HEK293 (cell line): ENCODE data around the gene PDE6H.

Source experiments
- CTCF ChIA-PET: fragments of 350-600 bp; formaldehyde crosslinking; extraction: SDS; loops from one replicate; lab custom pipeline; 2021; ENCODE audit warnings: antibody characterized with exemption; lab: Yijun Ruan, JAX
- POLR2A ChIA-PET: fragments of 300-600 bp; formaldehyde crosslinking; extraction: SDS; loops from one replicate; lab custom pipeline; 2020; ENCODE audit warnings: antibody characterized with exemption, inconsistent platforms; lab: Yijun Ruan, JAX
- H3K27ac ChIP-seq: fragments of 200-500 bp; sonication (Bioruptor generic); 2 replicates; pipeline ENCODE4 v1.5.1; 2014; ENCODE audit warnings: low read depth, low read length, control low read depth, inconsistent platforms; ENCODE audit errors: extremely low read depth
- H3K36me3 ChIP-seq, 2 experiments: fragments of 200-500 bp in 1 of 2; sonication (Bioruptor generic) in 1 of 2; 1 replicate in 1 of 2; 2 replicates in 1 of 2; pipeline ENCODE4 v1.5.1; 2014 to 2017; ENCODE audit warnings: inconsistent platforms in 2 of 2, low read length in 2 of 2; ENCODE audit not compliant: control insufficient read depth in 2 of 2, insufficient read depth in 1 of 2
- H3K4me1 ChIP-seq: fragments of 200-500 bp; sonication (Bioruptor generic); 2 replicates; pipeline ENCODE4 v1.5.1; 2014; ENCODE audit warnings: mild to moderate bottlenecking, low read length, inconsistent platforms; ENCODE audit not compliant: control insufficient read depth, insufficient read depth
- H3K4me3 ChIP-seq: 2 replicates; pipeline ENCODE4 v1.5.1; 2011; ENCODE audit warnings: low read depth, mild to moderate bottlenecking, control low read depth, low read length, moderate library complexity
- H3K9me3 ChIP-seq: fragments of 200-500 bp; sonication (Bioruptor generic); 2 replicates; pipeline ENCODE4 v1.5.1; 2014; ENCODE audit warnings: low read depth, low read length, inconsistent platforms; ENCODE audit not compliant: control insufficient read depth, insufficient read depth
- BCL11A ChIP-seq: fragments of 450-650 bp; formaldehyde crosslinking; IDR thresholded peaks from 2 replicates; pipeline ENCODE4 v1.5.1; 2016; ENCODE audit warnings: low read depth, missing biosample characterization, missing genetic modification characterization
- CTCF ChIP-seq: fragments of 450-650 bp; formaldehyde crosslinking; IDR thresholded peaks from 2 replicates; pipeline ENCODE4 v1.5.1; 2016; ENCODE audit warnings: missing biosample characterization, missing genetic modification characterization
- HOXA7 ChIP-seq: sonication (generic); formaldehyde crosslinking; IDR thresholded peaks from 2 replicates; pipeline ENCODE4 v1.8.1; 2022; ENCODE audit warnings: missing genetic modification reagents, borderline replicate concordance
- IKZF3 ChIP-seq: fragments of 450-650 bp; IDR thresholded peaks from 2 replicates; pipeline ENCODE4 v1.5.0; 2018; ENCODE audit warnings: missing biosample characterization, mild to moderate bottlenecking, missing genetic modification characterization, moderate library complexity
- PATZ1 ChIP-seq: fragments of 450-650 bp; formaldehyde crosslinking; IDR thresholded peaks from 2 replicates; pipeline ENCODE4 v1.5.1; 2016; ENCODE audit warnings: missing biosample characterization, missing genetic modification characterization
- PRDM10 ChIP-seq: fragments of 450-650 bp; formaldehyde crosslinking; IDR thresholded peaks from 2 replicates; pipeline ENCODE4 v1.5.1; 2016; ENCODE audit warnings: missing biosample characterization, missing genetic modification characterization
- PRDM4 ChIP-seq: fragments of 450-650 bp; formaldehyde crosslinking; IDR thresholded peaks from 2 replicates; pipeline ENCODE4 v1.5.1; 2017; ENCODE audit warnings: missing biosample characterization, missing genetic modification characterization
- SCRT2 ChIP-seq: fragments of 450-650 bp; formaldehyde crosslinking; IDR thresholded peaks from 2 replicates; pipeline ENCODE4 v1.5.1; 2016; ENCODE audit warnings: missing biosample characterization, missing genetic modification characterization
- ZBTB1 ChIP-seq: fragments of 450-650 bp; formaldehyde crosslinking; IDR thresholded peaks from 2 replicates; pipeline ENCODE4 v1.5.1; 2016; ENCODE audit warnings: missing biosample characterization, missing genetic modification characterization
- ZFP41 ChIP-seq: fragments of 450-650 bp; formaldehyde crosslinking; IDR thresholded peaks from 2 replicates; pipeline ENCODE4 v1.5.1; 2016; ENCODE audit warnings: missing biosample characterization, missing genetic modification characterization, borderline replicate concordance
- ZNF112 ChIP-seq: fragments of 450-650 bp; formaldehyde crosslinking; IDR thresholded peaks from 2 replicates; pipeline ENCODE4 v1.5.0; 2017; ENCODE audit warnings: missing biosample characterization, missing genetic modification characterization
- ZNF223 ChIP-seq: fragments of 450-650 bp; formaldehyde crosslinking; IDR thresholded peaks from 2 replicates; pipeline ENCODE4 v1.5.1; 2016; ENCODE audit warnings: missing biosample characterization, missing genetic modification characterization
- ZNF248 ChIP-seq: fragments of 450-650 bp; formaldehyde crosslinking; IDR thresholded peaks from 2 replicates; pipeline ENCODE4 v1.5.1; 2017; ENCODE audit warnings: missing biosample characterization, missing genetic modification characterization
- ZNF311 ChIP-seq: fragments of 450-650 bp; formaldehyde crosslinking; IDR thresholded peaks from 2 replicates; pipeline ENCODE4 v1.5.1; 2017; ENCODE audit warnings: missing biosample characterization, missing genetic modification characterization, borderline replicate concordance
- ZNF398 ChIP-seq: fragments of 450-650 bp; formaldehyde crosslinking; IDR thresholded peaks from 2 replicates; pipeline ENCODE4 v1.5.1; 2017; ENCODE audit warnings: missing biosample characterization, missing genetic modification characterization
- ZNF560 ChIP-seq: fragments of 450-650 bp; formaldehyde crosslinking; IDR thresholded peaks from 2 replicates; pipeline ENCODE4 v1.5.1; 2017; ENCODE audit warnings: missing biosample characterization, missing genetic modification characterization, borderline replicate concordance
- ZNF776 ChIP-seq: fragments of 450-650 bp; formaldehyde crosslinking; IDR thresholded peaks from 2 replicates; pipeline ENCODE4 v1.5.0; 2017; ENCODE audit warnings: missing biosample characterization, missing genetic modification characterization, borderline replicate concordance

Gene PDE6H

GRCh38 chr12:14948672-14949071 lies 24.2 kb upstream of the PDE6H start:
- no peaks in the 10 kb centered on the region for H3K36me3 ChIP-seq
- CTCF ChIA-PET = no interaction called here
- POLR2A ChIA-PET = no interaction called here
- no peak overlapping the region for H3K27ac ChIP-seq
- TF ChIP-seq PATZ1 (tag by site-specific recombination) (no peak), PRDM10 (tag by site-specific recombination) (no peak), SCRT2 (tag by site-specific recombination) (no peak), ZNF248 (tag by site-specific recombination) (no peak), ZFP41 (no peak), ZNF112 (no peak), CTCF (tag by site-specific recombination) (no peak), HOXA7 (CRISPR knock-in tag) (no peak), BCL11A (tag by site-specific recombination) (no peak), ZNF311 (no peak), IKZF3 (tag by site-specific recombination) (no peak), ZNF560 (no peak), ZNF223 (tag by site-specific recombination) (no peak), ZBTB1 (no peak), PRDM4 (tag by site-specific recombination) (no peak), ZNF776 (no peak)
- H3K4me3 ChIP-seq = no peak overlapping the region
- no peaks in the 10 kb centered on the region for H3K4me1 ChIP-seq
- no peaks in the 10 kb centered on the region for H3K9me3 ChIP-seq

- Histone ChIP-seq H3K36me3 (no peaks in the 10 kb centered on the region), H3K27ac (no peak overlapping the region), H3K9me3 (no peaks in the 10 kb centered on the region), H3K4me1 (no peaks in the 10 kb centered on the region), H3K4me3 (no peak overlapping the region)
- ChIA-PET CTCF (no interaction called here), POLR2A (no interaction called here)
- no peak for TF ChIP-seq ZNF398 (tag by site-specific recombination)
Measured at GRCh38 chr12:14949631-14950030, 23.2 kb upstream of the PDE6H start.
